DND-41 (cell line): ENCODE results near the gene LAMTOR4.
"Not testable (repeated sequence)": the region's sequence is repeated elsewhere in the genome, so short reads cannot be mapped to it uniquely, and the experiment has no call there.

Source experiments
- ATAC-seq: fragments of 200-7000 bp; cut with Tn5 transposase; 3 replicates; pipeline ENCODE4 v1.9.1; 2021; ENCODE audit warnings: low read depth; ENCODE audit not compliant: insufficient read depth
- DNase-seq: peaks from one replicate; pipeline ENCODE4 v3.0.0-alpha.2; 2020
- H2AFZ ChIP-seq: 2 replicates; pipeline ENCODE4 v1.6.0; 2012; ENCODE audit warnings: low read depth, low read length
- H3K27ac ChIP-seq: 2 replicates; pipeline ENCODE4 v1.5.1; 2012; ENCODE audit warnings: low read length, inconsistent platforms
- H3K27me3 ChIP-seq: fragments of 200-600 bp; sonication (generic); 2 replicates; pipeline ENCODE4 v1.6.0; 2012; ENCODE audit warnings: low read length, mild to moderate bottlenecking, inconsistent platforms; ENCODE audit not compliant: insufficient read depth, poor library complexity
- H3K36me3 ChIP-seq: 2 replicates; pipeline ENCODE4 v1.5.1; 2012; ENCODE audit warnings: low read length, inconsistent platforms; ENCODE audit not compliant: insufficient read depth
- H3K4me1 ChIP-seq: 2 replicates; pipeline ENCODE4 v1.5.1; 2012; ENCODE audit warnings: mild to moderate bottlenecking, low read length; ENCODE audit not compliant: insufficient read depth
- H3K4me2 ChIP-seq: 2 replicates; pipeline ENCODE4 v1.6.0; 2012; ENCODE audit warnings: mild to moderate bottlenecking, moderate library complexity, low read length, inconsistent platforms; ENCODE audit not compliant: insufficient read depth
- H3K4me3 ChIP-seq, 2 experiments: fragments of 200-600 bp in 1 of 2; shearing (Covaris generic) in 1 of 2; 2 replicates each; pipeline ENCODE4 v1.5.1; 2012 to 2016; ENCODE audit warnings: inconsistent platforms in 2 of 2, low read length in 2 of 2, mild to moderate bottlenecking in 2 of 2, low read depth in 1 of 2, moderate library complexity in 1 of 2
- H3K79me2 ChIP-seq: 2 replicates; pipeline ENCODE4 v1.6.0; 2012; ENCODE audit warnings: low read length, inconsistent platforms; ENCODE audit not compliant: insufficient read depth
- H3K9ac ChIP-seq: 2 replicates; pipeline ENCODE4 v1.6.0; 2012; ENCODE audit warnings: low read depth, mild to moderate bottlenecking, inconsistent platforms, low read length, moderate library complexity
- H3K9me3 ChIP-seq: 2 replicates; pipeline ENCODE4 v1.5.1; 2012; ENCODE audit warnings: low read length, moderate library complexity, mild to moderate bottlenecking, inconsistent platforms; ENCODE audit not compliant: insufficient read depth, severe bottlenecking
- H4K20me1 ChIP-seq: 2 replicates; pipeline ENCODE4 v1.6.0; 2012; ENCODE audit warnings: low read length; ENCODE audit not compliant: insufficient read depth
- CTCF ChIP-seq: IDR thresholded peaks from 2 replicates; pipeline ENCODE4 v1.5.1; 2012; ENCODE audit warnings: borderline replicate concordance, low read length, moderate library complexity, mild to moderate bottlenecking; ENCODE audit not compliant: poor library complexity, severe bottlenecking; ENCODE audit errors: extremely low read depth
- EZH2 ChIP-seq: IDR thresholded peaks from 3 replicates; pipeline ENCODE4 v1.6.1; 2012; ENCODE audit warnings: borderline replicate concordance, low read depth, mild to moderate bottlenecking, moderate library complexity, low read length, inconsistent platforms; ENCODE audit not compliant: severe bottlenecking

The LAMTOR4 gene

GRCh38 chr7:100191775-100192174 lies 43.1 kb downstream of the LAMTOR4 start:
- no peak overlapping the region for H2AFZ ChIP-seq
- TF ChIP-seq EZH2 (no peak), CTCF (no peak)
- no peak overlapping the region for H3K4me2 ChIP-seq
- H4K20me1 ChIP-seq = no peaks in the 10 kb centered on the region
- no peaks in the 10 kb centered on the region for H3K4me1 ChIP-seq
- H3K36me3 ChIP-seq = no peaks in the 10 kb centered on the region
- no peaks in the 10 kb centered on the region for H3K9me3 ChIP-seq
- H3K27me3 ChIP-seq = no peaks in the 10 kb centered on the region
- no peak overlapping the region for H3K9ac ChIP-seq
- H3K27ac ChIP-seq = no peak overlapping the region
- no peak for DNase-seq
- H3K79me2 ChIP-seq = no peaks in the 10 kb centered on the region
- H3K4me3 ChIP-seq = no peak overlapping the region
- no peak for ATAC-seq

- ATAC-seq, H3K79me2 ChIP-seq, H3K9me3 ChIP-seq, DNase-seq, H3K9ac ChIP-seq, H3K36me3 ChIP-seq, H3K27ac ChIP-seq, H2AFZ ChIP-seq, H4K20me1 ChIP-seq, H3K4me1 ChIP-seq, H3K4me3 ChIP-seq, H3K27me3 ChIP-seq, H3K4me2 ChIP-seq: not testable (repeated sequence)
Observed at GRCh38 chr7:100192281-100192862, 43.7 kb downstream of the LAMTOR4 start.

- Histone ChIP-seq H3K4me2 (no peak overlapping the region), H3K9ac (no peak overlapping the region), H3K4me1 (no peaks in the 10 kb centered on the region), H2AFZ (no peak overlapping the region), H4K20me1 (no peaks in the 10 kb centered on the region), H3K79me2 (no peaks in the 10 kb centered on the region), H3K27me3 (no peaks in the 10 kb centered on the region), H3K4me3 (no peak overlapping the region), H3K9me3 (no peaks in the 10 kb centered on the region), H3K27ac (no peak overlapping the region), H3K36me3 (no peaks in the 10 kb centered on the region)
- TF ChIP-seq CTCF = no peak
- no peak for TF ChIP-seq EZH2
- DNase-seq (no peak), ATAC-seq (no peak)
Observed at GRCh38 chr7:100192969-100193368, 44.3 kb downstream of the LAMTOR4 start.

GRCh38 chr7:100195222-100195621 lies 46.5 kb downstream of the LAMTOR4 start:
- Histone ChIP-seq H3K9ac (no peak overlapping the region), H3K4me3 (no peak overlapping the region), H2AFZ (no peak overlapping the region), H3K36me3 (no peaks in the 10 kb centered on the region), H3K27me3 (no peaks in the 10 kb centered on the region), H3K4me2 (no peak overlapping the region), H3K4me1 (no peaks in the 10 kb centered on the region), H3K9me3 (no peaks in the 10 kb centered on the region), H3K27ac (no peak overlapping the region), H3K79me2 (no peaks in the 10 kb centered on the region), H4K20me1 (no peaks in the 10 kb centered on the region)
- DNase-seq (no peak), ATAC-seq (no peak)
- TF ChIP-seq CTCF (no peak), EZH2 (no peak)

- H3K4me2 ChIP-seq, H3K36me3 ChIP-seq, ATAC-seq, H3K79me2 ChIP-seq, H3K27ac ChIP-seq, H3K9me3 ChIP-seq, H3K9ac ChIP-seq, DNase-seq, H3K4me1 ChIP-seq, H3K4me3 ChIP-seq, H4K20me1 ChIP-seq, H2AFZ ChIP-seq, H3K27me3 ChIP-seq: not testable (repeated sequence)
Observed at GRCh38 chr7:100195901-100196322, 47.2 kb downstream of the LAMTOR4 start.
